Right kidney (tissue), 1 donor: ENCODE measurements around the gene SECISBP2L.

Experiments
- DNase-seq: peaks from one replicate; pipeline ENCODE4 v3.0.0-alpha.2; 2016

The SECISBP2L gene

DNA sequence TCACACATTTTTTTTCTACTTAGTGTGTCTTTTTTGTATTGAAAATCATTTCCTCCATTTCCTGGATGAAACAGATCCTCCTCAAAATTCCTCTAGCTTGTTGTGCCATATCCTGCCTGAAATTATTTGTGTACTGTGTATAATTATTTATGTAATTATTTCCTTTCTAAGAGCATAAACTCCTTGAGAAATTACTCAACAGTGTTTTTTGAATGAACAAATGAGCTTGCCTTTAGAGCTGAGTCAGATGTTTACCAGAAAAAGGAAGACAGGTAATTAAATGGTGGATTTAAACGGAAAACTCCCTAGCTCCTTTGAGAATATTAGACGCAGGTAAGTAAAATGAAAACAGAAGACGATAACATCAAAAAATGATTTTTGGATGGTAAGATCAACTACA lies 13.2 kb upstream of the SECISBP2L start:
- no peak for DNase-seq

DNA sequence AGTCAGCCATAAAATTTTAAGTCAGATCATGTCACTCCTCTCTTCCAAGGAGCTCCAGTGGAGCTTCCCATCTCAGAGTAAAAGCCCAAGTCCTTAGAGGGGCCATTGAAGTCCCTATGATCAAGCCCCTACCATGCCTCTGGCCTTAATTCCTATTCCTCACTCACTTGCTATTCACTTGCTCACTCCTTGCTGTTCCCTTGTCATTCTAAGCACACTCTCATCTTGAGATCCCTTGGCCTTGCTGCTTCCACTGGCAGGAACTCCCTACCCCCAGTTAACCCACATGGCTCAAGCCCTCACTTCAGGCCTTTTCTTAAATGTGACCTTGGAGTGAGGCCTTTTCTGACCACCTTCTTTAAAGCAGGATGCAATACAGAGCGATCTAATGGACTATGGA lies 12.3 kb upstream of the SECISBP2L start:
- DNase-seq, result no peak

DNA sequence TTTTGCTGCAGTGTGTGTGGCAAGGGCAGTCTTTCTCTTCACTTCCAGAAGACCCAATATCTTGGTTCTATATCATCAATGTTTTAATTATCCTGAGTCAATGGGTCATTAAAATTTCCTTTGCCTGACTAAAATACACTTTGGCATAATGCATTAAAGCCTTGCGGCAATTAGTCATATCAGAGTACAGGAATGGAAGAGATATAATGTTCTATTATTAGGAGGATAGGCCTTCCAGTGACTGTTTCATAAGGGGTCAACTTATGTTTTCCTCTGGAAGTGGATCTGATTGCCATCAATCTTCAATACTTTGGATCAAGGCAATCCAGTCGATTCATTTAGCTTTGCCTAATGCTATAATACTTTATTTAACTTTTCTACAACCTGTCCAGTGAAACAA lies 9.4 kb upstream of the SECISBP2L start:
- no peak for DNase-seq

DNA sequence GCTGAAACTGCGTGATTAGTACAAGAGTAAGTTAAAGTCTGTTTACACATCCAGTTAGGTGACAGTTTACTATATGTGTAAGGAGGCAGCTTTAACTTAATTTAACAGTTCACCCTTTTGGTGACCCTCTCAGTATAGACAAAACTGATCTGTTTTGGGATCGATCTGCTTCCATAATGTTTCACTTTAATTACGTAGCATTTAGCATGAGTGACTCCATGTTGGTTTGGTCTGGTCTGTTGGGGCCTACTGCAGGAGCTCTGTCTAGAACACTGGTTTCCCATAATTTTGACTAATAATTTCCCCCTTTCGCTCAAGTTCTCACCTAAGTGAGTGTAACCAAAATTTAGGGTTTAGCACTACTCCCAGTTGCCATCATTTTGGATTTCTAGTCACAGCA lies 6.4 kb upstream of the SECISBP2L start:
- DNase-seq, result no peak

DNA sequence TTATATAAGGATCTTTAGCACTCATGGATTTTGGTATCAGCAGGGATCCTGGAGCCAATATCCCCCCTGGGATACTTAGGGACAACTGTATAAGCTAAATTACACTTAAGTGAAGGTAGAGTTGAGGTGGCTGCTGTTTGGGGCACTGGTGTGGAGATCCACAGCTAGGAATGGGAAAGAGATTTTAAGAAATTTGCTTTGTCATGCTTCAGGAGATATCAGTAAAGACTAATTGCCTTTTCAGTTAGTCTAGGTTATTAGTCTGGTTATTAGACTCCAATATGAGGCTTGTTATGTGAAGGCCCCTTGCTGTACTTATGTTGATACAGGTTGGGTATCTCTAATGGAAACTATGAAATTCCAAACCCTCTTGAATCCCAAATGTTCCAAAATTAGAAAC lies 1.2 kb upstream of the SECISBP2L start:
- no peak for DNase-seq

DNA sequence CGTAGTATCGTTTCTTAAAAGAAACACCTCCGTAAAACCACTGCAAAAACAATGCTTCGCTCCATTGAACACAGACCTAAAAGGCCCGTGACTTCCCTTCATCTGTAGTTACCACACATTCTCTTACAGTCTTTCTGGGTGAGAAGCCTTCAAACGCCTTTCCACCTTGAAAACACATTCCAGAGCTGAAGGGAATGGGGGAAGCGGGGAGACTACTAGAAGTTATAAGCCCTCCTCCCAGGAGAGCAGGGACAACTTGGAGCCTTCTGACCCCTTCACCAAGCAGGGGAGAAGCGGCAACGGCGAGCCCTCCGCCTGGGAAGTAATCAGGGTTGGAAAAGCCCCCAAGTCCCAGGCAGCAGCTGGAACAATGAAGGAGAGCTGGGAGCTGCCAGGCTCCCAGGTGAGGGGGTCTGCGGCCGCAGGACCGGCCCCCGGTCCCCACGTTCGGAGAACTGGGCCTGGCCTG lies 461 bp downstream of the SECISBP2L start:
- DNase-seq, result no peak

DNA sequence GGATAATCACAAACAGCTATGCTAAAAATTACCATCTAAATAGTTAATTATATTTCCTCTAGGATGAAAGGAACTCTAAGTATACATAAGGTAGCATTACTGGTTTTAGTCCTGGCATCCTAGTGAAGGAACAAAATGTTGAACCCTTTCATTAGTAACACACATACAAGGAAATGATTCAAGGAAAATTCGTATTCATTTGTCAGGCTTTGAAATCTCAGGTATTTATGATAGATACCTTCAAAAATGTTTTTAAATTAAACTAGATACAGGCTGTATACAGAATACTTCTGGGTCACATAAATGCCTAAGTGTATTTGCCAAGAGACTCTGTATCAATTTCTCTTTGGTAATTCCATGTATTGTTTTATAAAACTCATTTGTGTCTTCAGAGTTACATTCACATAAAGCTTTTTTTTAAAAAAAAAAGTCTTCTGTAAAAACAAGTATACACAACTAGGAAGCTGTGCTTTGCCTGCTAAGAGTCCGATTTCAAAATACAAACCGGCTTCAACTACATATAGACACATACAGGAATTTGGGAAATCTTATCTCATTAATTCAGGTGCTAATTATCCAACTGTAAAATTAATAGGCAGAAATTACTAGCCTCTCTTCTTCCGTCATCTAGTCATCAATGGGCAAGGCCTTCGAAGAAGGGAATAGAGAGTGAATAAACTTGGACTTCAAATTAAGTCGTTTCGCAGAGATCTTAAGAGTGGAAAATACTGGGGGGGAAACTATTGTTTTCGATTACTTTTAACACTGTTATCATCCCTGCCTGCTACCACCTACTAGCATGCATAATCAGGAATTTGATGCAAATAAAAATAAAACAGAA lies 1.3 kb downstream of the SECISBP2L start:
- peak; percentile 35 for DNase-seq

DNA sequence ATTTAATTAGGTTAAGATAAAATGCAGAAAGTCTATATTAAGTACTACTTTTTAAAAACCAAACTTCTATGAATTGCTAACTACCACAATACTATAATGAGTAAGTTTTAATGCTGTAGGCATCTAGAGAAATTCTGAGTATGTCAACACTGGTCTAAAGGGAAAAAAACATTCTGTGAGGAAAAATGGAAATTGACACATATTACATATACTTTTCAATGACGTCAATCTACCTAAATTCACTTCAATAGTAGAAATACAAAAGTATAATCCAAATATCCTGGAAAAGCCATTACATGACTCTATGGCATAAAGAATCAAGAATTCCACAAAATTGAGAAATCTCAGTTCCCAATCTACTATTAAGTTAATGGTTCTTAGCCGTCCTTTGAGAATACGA lies 2.2 kb downstream of the SECISBP2L start:
- no peak for DNase-seq

DNA sequence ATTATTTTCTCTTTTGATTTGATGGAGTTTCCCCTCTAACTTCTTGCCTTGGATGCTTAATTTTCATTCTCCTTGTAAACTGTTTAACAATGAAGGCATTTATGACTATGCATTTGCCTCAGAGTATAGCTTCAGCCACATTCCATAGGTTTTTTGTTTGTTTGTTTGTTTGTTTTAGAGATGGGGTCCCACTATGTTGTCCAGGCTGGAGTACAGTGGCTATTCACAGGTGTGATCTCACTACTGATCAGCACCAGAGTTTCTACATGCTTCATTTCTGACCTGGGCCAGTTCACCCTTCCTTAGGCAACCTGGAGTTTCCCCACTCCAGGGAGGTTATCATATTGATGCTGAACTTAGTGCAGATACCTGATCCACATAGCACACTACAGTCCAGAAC lies 4.1 kb downstream of the SECISBP2L start:
- DNase-seq, result no peak

DNA sequence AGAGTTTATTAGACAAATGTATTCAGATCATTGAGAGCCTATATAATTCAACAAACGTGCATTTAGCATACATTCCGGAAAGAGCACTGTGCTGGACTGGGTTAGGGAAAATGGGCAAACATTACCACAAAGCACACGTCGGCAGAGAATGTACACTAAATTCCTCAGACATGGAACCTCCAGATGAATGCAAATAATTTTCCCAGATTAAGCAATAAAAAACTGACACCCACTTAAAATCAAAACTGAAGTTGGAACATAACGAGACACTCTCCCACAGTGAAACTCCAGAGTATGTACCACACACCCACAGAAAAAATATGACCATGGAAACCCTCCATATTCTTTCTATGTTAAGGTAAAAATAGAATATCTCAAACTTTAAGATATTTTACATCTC lies 4.8 kb downstream of the SECISBP2L start:
- DNase-seq, result no peak

DNA sequence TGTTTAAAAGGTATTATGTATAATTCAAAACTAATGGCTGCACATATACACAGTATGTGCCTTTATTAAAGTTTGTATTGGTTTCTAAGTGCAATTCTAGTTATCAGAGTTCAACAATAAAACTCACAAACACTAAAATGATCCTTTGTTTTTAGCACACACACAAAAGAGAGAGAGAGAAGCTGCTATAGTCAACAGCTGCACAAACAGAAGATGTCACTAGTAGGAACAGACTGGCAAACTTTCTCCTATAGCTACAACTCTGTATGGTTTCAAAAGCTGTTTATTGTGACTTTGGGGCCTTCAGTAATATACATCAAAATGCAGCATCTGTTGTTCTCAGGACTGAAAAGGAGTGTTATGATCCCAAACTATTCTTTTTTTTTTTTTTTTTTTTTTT lies 6.1 kb downstream of the SECISBP2L start:
- no peak for DNase-seq

DNA sequence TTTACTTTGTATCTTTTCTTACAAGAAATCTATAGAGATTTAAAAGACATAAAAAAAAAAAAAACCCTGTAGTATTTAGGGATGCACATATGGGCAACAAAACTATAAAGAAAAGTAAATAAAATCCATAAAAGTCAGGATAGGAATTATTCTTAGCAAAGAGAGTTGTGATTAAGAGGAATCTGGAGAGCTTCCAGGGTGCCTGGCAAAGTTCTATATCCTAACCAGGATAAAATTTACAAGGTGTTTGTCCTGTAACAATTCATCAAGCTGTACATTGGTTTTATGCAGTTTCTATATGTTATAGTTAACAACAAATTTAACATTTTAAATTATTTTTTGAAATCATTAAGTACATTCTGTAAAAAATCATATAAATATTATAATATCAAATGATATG lies 7.9 kb downstream of the SECISBP2L start:
- DNase-seq, result no peak

DNA sequence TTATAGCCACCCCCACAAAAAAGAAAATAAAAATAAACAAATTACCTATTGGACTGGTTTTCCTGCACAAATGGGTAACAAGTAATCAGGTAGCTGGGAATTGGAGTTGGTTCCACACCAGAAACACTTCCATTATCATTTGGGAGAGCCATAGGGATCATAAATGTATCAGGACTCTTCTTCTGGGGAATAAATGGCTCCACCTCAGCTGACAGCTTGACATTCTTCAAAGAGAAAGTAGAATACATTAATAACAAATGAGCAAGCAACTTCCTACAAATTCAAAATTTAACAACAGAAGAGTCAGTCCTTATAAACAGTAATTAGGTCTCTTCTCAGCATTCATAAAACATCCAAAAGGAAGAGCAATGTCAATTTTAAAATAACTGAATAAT lies 8.7 kb downstream of the SECISBP2L start:
- no peak for DNase-seq

DNA sequence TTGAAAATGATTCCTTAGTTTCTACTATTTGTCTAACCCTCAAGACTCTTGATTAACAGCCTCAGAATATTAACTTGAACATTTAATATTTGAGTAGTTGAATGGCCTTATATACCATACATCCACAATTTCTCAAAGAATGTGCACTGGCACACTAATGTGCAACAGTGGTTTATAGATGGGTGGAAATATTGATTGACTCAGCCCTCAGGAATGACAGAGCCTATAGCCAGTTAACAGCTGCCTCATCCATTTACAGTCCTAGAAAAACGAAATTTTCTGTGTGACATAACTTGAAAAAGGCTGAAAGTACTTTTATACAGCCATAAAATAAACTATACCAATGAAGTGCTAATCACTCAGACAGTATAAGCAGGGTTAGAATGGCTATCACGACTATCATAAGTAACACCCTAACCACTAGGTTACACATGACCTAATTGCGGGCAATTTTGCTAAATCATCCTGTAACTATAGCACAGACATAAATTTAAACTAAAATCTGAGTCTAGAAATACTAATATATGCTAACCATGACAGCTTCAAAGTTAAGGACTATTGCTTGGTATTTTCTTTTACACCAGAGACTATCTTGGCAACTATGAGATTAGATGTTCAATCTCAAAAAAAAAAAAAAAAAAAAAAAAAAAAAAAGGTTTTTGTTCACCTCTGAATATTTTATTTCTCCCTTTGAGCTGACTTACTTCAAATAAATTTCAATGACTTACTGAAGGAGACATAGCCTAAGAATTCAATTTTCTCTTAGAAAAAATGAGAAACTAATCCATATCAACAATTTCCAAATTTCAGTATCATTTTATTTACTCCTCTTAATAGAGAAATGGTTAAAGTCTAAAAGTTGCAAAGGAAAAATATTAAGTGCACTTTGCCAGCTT lies 9.3 kb downstream of the SECISBP2L start:
- DNase-seq, result no peak

DNA sequence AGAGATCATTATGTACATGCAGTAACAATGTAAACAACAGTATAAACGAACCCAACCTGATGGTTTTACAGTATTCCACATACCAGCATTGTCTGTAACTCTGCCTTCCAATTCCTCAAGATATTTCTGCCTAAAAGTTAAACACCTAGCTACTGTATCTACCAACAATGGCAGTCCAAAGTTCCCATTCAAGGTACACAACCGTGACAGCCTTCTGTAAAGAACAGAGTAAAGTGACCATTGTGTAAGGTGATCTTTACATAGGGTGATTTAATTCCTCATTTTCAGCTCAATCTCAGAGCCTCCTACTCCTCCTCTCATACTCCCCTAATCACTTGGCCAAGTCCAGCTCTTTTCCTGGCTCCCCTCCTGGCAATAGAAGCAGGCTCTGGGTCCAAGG lies 10.4 kb downstream of the SECISBP2L start:
- DNase-seq, result no peak

DNA sequence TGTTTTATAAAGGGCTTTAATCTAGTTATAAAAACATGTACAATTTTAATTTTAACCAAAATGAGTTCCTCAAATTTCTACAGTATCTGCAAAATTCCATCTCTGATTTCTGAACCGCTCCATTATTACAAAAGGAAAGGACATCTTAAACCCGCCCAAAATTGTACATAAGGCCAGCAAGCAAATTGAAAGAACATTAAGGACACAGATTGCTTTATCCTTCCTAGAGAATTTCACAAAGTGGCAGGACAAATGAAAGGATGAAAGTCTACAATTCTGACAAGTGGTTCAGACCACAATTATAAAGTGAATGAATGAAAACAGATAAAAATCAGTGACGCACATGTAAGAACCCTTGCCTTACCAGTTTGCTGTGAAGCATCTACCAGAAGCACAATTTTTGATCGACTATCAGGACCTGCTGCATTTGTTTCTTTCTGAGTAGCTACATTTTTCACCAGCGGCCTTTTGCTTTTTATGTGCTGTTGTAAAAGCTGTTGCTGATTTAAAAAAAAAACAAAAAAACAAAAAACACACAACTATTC lies 13.6 kb downstream of the SECISBP2L start:
- no peak for DNase-seq

DNA sequence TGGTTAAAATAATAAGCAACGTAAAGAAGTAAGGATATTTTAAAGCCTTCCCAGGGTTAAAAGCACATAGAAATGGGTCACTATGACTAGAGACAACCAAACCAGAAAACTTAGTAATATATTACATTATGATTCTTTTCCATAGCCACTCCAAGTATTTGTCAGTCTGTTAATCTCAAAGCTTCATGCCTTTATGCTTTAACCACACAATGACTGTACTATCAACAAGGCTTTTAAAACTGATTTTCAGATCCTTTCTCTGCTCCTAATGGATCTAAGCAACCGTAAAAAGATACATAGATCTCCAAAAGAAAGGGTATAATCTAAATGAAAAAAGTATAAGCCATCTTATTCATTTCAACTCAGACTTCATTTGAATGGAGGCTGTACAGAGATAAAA lies 14.4 kb downstream of the SECISBP2L start:
- DNase-seq, result no peak

DNA sequence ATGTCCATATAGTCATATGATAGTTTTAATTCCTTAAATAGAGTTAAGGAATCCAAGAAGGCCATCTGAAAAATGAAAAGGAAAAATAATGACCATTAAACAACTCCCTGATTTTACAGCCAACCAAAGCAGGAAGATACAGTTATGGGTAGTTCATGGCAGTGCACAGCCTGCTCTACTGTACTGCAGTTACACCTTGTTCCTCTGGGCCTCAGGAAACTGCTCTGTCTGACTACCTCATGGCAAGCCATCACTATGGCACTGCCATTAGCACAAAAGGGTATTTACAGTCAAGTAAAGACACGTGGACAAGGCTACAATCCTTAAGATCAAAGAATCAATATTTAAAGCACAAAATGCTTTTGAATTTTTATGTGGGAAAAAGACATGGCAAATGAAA lies 19.5 kb downstream of the SECISBP2L start:
- no peak for DNase-seq

DNA sequence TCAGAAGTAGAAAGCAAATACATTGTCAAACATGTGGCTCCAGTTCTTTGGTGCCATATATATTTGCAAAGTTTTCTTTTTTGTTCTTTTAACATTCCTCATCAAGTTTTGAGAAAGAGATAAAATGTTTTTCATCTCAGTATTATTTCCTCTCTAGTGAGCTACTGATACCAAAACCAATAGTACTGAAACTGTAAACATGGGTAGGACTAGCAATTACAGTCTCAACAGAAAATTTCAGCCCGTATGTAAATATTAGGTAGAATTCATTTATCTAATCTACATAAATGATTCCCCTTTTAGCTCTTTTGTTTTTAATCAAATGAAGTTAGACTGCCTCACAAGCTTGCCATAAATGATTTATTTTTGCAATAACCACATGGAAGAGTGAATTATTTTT lies 21.4 kb downstream of the SECISBP2L start:
- no peak for DNase-seq

DNA sequence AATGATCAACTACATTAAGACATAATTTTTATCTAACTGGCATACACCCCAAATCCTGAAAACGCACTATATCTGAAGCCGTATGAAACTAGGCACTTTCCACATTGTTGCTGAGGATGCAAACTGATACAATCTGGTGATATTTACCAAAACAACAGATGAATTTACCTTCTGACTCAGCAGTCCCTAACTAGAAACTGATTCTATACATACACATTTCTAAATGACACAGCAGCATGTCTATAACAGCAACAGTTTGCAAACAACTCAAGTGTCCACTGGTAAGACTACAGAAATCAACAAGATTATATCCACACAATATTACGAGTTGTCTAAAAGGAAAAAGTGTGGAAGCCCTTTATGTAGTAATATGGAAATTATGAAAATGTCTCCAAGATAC lies 22.9 kb downstream of the SECISBP2L start:
- no peak for DNase-seq

DNA sequence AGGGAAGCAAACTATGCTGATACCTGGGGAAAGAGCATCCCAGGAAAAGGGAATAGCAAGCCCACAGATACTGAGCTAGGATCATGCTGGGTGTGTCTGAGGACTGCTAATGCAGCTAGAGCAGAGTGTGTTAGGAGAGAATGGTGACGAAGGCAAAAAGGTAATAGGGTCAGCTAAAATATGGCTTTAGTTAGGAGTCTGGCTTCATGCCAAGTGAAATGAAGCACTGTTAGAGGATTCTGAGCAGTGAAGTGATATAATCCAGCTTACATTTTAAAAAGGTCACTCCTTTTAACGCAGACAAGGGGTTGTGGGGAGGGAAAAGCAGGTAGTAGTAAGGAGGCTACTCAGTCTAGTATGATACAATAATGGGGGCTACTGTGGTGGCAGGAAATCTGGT lies 30.4 kb downstream of the SECISBP2L start:
- no peak for DNase-seq

DNA sequence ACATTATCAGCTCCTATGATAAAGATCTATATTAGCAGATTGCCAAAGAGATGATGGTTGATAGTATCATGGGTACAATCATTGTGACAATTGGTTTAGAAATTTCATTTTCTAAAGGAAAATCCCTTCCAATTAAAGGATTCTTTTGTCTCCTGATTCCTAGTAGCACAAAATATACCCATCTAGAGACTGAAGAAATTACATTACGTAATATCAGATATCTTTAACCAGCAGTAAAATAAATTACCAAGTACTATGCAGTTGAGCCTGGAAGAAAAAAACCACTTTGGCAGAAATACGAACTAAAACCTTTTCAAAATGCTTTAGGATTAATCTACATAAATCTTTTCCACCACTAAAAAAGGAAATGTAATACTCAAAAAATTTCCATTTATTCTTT lies 46.9 kb downstream of the SECISBP2L start:
- DNase-seq, result no peak

DNA sequence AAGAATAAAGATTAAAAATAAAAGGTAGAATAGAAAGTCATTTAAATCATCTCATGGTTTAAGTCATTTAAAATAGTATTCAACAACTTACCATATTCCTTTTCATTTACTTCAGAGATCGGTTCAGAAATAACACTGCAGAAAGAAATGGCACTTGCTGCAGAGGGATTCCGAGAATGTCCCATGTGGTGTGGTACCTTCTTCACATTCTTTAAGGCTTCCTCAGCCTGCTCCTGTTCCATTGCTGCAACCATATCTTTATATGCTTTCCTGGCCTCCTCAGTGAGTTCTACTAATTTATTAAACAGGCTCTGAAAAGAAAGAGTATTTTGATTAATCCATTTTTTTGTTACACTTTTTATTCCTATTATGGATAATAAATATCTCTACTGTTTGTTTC lies 50.0 kb downstream of the SECISBP2L start:
- no peak for DNase-seq
